Vagina (tissue), 2 donors: ENCODE results near the gene KIAA0825. TPM values are rescaled to one million over a fixed set of nuclear protein-coding genes. Genes with fewer than 3 reads are reported as not detected.

ENCODE experiments used
- DNase-seq, 2 donors: peaks; one replicate each; pipeline ENCODE4 v3.0.0-alpha.2; 2017; ENCODE audit errors: extremely low spot score in 2 of 2
- H3K27ac ChIP-seq: fragments of 200-600 bp; sonication (generic); one replicate; pipeline ENCODE4 v1.5.1; 2019
- H3K27me3 ChIP-seq: fragments of 200-600 bp; sonication (generic); one replicate; pipeline ENCODE4 v1.5.1; 2019
- H3K36me3 ChIP-seq, 2 donors: fragments of 200-600 bp; sonication (generic); one replicate each; pipeline ENCODE4 v1.5.1; 2017 to 2019
- H3K4me1 ChIP-seq: fragments of 200-600 bp; sonication (generic); one replicate; pipeline ENCODE4 v1.5.1; 2019
- H3K4me3 ChIP-seq, 2 donors: fragments of 200-600 bp; sonication (generic); 1 replicate in 1 of 2; 2 replicates in 1 of 2; pipeline ENCODE4 v1.5.1; 2016 to 2019
- H3K9me3 ChIP-seq: fragments of 200-600 bp; sonication (generic); one replicate; pipeline ENCODE4 v1.5.1; 2019
- POLR2A ChIP-seq, 2 donors: fragments of 450-650 bp; IDR thresholded peaks; one replicate each; pipeline ENCODE4 v1.6.1; 2017; ENCODE audit warnings: antibody characterized with exemption in 2 of 2, mild to moderate bottlenecking in 2 of 2, moderate library complexity in 2 of 2
- POLR2AphosphoS5 ChIP-seq, 2 donors: sonication (generic); formaldehyde crosslinking; IDR thresholded peaks; one replicate each; pipeline ENCODE4 v1.9.0; 2017; ENCODE audit warnings: antibody characterized with exemption in 2 of 2, mild to moderate bottlenecking in 2 of 2, low read depth in 1 of 2; ENCODE audit not compliant: insufficient read depth in 1 of 2
- intact Hi-C: fragments of 100-400 bp; cut with DNase I; formaldehyde crosslinking; loops from one replicate; pipeline ENCODE4 v1.15.1; 2023
- total RNA-seq: library from RNA; depleted of rRNA; stranded (reverse); fragments of >200 nt; gene quantifications from one replicate; pipeline ENCODE4 v1.2.3, GENCODE V29; 2016
- TF ChIP-seq, protein P1 (sequence below), 3 experiments: fragments of 450-650 bp in 2 of 3; fragments of 200-600 bp in 1 of 3; sonication (generic) in 1 of 3; IDR thresholded peaks; one replicate each; pipeline ENCODE4 v1.5.1; 2017 to 2019; ENCODE audit warnings: antibody characterized with exemption in 3 of 3, mild to moderate bottlenecking in 2 of 3, moderate library complexity in 2 of 3

Gene KIAA0825
- total RNA-seq, 1 donor from 2014 or later: 2.5 TPM

DNA sequence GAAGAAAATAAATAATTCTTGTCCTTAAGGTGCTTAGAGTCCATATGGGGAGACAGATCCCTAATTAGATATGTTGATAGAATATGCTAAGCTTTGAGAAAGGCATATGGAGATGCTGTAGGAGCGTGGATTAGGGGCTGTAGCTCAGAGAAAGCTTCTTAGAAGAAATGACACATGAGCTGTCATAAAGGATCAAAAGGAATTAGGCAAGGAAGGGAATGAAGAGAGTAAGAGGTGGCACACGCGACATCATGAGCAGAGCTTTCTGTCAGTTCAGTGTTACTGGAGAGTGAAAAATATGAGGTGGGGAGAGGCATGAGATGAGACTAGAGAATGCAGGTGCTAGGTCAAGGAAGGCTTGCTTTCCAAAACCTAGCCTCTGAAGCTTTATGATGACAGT, 118.6 kb downstream of the KIAA0825 start:
- Histone ChIP-seq H3K27me3 (no peaks in the 10 kb centered on the region), H3K4me1 (no peaks in the 10 kb centered on the region), H3K27ac (no peak overlapping the region), H3K4me3 (no peak overlapping the region), H3K9me3 (no peaks in the 10 kb centered on the region), H3K36me3 (no peaks in the 10 kb centered on the region)
- intact Hi-C loops: no loop called here
- TF ChIP-seq POLR2AphosphoS5 (IDR thresholded peaks at IDR 0.05; ENCODE audit: insufficient read depth in 1 of 2, low read depth in 1 of 2) (no peak), POLR2A (IDR thresholded peaks at IDR 0.05) (no peak)
- TF ChIP-seq, protein P1, sequence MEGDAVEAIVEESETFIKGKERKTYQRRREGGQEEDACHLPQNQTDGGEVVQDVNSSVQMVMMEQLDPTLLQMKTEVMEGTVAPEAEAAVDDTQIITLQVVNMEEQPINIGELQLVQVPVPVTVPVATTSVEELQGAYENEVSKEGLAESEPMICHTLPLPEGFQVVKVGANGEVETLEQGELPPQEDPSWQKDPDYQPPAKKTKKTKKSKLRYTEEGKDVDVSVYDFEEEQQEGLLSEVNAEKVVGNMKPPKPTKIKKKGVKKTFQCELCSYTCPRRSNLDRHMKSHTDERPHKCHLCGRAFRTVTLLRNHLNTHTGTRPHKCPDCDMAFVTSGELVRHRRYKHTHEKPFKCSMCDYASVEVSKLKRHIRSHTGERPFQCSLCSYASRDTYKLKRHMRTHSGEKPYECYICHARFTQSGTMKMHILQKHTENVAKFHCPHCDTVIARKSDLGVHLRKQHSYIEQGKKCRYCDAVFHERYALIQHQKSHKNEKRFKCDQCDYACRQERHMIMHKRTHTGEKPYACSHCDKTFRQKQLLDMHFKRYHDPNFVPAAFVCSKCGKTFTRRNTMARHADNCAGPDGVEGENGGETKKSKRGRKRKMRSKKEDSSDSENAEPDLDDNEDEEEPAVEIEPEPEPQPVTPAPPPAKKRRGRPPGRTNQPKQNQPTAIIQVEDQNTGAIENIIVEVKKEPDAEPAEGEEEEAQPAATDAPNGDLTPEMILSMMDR (IDR thresholded peaks at IDR 0.05): no peak
- no peak for DNase-seq

DNA sequence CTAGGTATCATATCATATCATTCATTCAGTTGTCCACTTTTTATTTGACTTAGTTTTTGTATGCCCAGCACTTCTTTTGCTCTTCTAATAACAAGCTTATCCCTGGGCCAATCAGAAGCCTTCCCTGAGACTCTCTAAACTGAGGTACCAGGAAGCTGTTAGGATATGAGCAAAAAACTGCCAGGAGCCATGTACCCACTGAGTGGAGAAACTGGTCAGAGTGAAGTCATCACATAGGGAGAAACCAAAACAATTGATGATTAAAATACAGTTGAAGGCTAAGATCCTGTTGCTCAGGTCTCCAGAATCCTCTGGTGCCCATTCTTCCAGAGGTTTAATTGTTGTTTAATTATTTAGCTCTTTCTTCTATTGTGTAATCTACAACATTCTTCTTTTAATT, 120.2 kb downstream of the KIAA0825 start:
- no peak for DNase-seq
- no peak overlapping the region for H3K4me3 ChIP-seq
- intact Hi-C loops: no loop called here
- TF ChIP-seq POLR2AphosphoS5 (IDR thresholded peaks at IDR 0.05; ENCODE audit: insufficient read depth in 1 of 2, low read depth in 1 of 2) (no peak), POLR2A (IDR thresholded peaks at IDR 0.05) (no peak)
- TF ChIP-seq, protein P1 (IDR thresholded peaks at IDR 0.05): no peak
- H3K9me3 ChIP-seq: no peaks in the 10 kb centered on the region
- H3K27ac ChIP-seq: no peak overlapping the region
- H3K4me1 ChIP-seq: no peaks in the 10 kb centered on the region
- H3K27me3 ChIP-seq: no peaks in the 10 kb centered on the region
- no peaks in the 10 kb centered on the region for H3K36me3 ChIP-seq

DNA sequence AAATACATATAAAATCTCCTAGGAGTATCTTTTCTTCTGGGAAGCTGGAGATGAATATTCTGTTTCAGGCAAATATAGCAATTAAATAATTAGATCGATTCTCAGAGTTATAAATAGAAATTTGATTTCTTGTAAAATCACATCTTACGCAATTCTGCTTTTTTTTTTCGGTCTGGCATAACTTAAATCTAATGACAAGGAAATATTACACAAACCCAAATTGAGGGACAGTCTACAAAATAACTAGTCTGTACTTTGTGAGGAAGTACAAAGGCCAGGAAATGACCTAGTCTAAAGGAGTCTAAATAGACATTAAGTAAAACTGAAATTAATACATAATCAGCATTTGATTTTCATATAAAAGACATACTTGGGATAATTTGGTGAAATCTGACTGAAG, 133.3 kb downstream of the KIAA0825 start:
- DNase-seq: no peak
- intact Hi-C loops: no loop called here
- Histone ChIP-seq H3K4me1 (no peaks in the 10 kb centered on the region), H3K4me3 (no peak overlapping the region), H3K27ac (no peak overlapping the region), H3K9me3 (no peaks in the 10 kb centered on the region), H3K36me3 (no peaks in the 10 kb centered on the region), H3K27me3 (no peaks in the 10 kb centered on the region)
- TF ChIP-seq POLR2AphosphoS5 (IDR thresholded peaks at IDR 0.05; ENCODE audit: insufficient read depth in 1 of 2, low read depth in 1 of 2) (no peak), POLR2A (IDR thresholded peaks at IDR 0.05) (no peak)
- TF ChIP-seq, protein P1 (IDR thresholded peaks at IDR 0.05): no peak

- TF ChIP-seq POLR2AphosphoS5 (IDR thresholded peaks at IDR 0.05; ENCODE audit: insufficient read depth in 1 of 2, low read depth in 1 of 2): no peak
- no peak for TF ChIP-seq POLR2A (IDR thresholded peaks at IDR 0.05)
- TF ChIP-seq, protein P1 (IDR thresholded peaks at IDR 0.05): no peak
- Histone ChIP-seq H3K27ac (no peak overlapping the region), H3K27me3 (no peaks in the 10 kb centered on the region), H3K36me3 (no peaks in the 10 kb centered on the region), H3K4me3 (no peak overlapping the region), H3K4me1 (no peaks in the 10 kb centered on the region), H3K9me3 (no peaks in the 10 kb centered on the region)
- intact Hi-C loops: no loop called here
- DNase-seq: no peak
Observed at GRCh38 chr5:94481059-94481458, 137.3 kb downstream of the KIAA0825 start.

DNA sequence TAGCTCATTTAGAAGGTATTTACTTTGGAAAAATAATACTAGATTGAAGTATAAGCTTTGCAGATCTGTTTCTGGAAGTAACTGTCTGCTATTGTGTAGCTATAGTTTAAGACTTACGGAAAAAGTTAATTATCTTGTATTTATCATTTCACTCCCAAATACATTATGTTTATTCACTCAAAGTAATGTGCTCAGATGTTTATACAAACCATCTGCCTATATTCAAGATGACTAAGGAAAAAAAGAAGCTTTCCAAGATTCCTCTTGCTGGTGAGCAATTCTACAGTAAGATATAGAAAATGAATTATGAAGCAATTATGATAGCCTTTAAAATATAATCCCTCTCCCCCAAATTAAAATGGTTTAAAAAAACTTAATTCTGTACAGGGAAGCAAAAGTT, 137.9 kb downstream of the KIAA0825 start:
- Histone ChIP-seq H3K9me3 (no peaks in the 10 kb centered on the region), H3K4me1 (no peaks in the 10 kb centered on the region), H3K27me3 (no peaks in the 10 kb centered on the region), H3K36me3 (no peaks in the 10 kb centered on the region), H3K27ac (no peak overlapping the region), H3K4me3 (no peak overlapping the region)
- intact Hi-C loops: no loop called here
- DNase-seq: no peak
- TF ChIP-seq, protein P1 (IDR thresholded peaks at IDR 0.05): no peak
- TF ChIP-seq POLR2A (IDR thresholded peaks at IDR 0.05) (no peak), POLR2AphosphoS5 (IDR thresholded peaks at IDR 0.05; ENCODE audit: insufficient read depth in 1 of 2, low read depth in 1 of 2) (no peak)
